ENCODE measurements around the gene ABHD4.
"Not testable (repeated sequence)": the region's sequence is repeated elsewhere in the genome, so short reads cannot be mapped to it uniquely, and the experiment has no call there.

Gene ABHD4

DNA sequence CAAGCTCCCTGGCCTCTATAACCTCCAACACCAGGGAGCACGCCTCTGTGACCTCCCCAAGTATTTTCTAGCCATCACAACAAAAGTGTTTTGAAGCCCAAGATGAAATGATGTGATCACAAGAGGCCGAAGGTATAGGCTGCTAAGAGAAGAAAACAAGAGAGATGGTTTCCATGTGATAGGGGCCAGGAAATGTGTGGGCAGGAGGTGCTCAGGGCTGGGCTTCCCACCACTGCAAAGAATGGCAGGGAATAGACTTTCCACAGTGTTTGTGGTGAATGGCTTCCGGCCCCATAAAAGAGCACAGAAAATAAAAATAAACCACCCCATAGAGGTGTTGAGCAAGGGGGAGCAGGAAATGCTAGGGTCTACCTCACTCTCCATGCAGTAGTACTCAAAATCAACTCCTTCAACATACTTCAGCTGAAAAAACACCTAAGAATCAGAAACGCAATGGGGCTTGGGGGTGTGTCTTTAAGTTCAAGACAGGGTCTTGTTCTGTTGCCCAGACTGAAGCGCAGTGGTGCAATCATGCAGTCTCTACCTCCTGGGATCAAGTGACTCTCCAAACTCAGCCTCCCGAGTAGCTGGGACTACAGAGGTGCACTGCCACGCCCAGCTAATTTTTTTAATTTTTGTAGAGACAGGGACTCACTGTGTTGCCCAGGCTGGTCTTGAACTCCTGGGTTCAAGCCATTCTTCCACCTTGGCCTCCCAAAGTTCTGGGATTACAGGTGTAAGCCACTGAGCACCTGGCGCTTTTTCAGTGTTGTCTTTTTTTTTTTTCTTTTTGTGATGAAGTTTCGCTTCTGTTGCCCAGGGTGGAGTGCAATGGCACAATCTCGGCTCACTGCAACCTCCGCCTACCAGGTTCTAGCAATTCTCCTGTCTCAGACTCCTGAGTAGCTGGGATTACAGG lies 36.2 kb upstream of the ABHD4 start:
- DNase-seq (ENCODE audit: low read depth in 2 of 2): peak in 1 of 2 donors; percentile 69

GRCh38 chr14:22563987-22564386 lies 34.1 kb upstream of the ABHD4 start:
- no peak for DNase-seq (ENCODE audit: low read depth in 2 of 2)

GRCh38 chr14:22564463-22564862 lies 33.6 kb upstream of the ABHD4 start:
- no peak for DNase-seq (ENCODE audit: low read depth in 2 of 2)

DNA sequence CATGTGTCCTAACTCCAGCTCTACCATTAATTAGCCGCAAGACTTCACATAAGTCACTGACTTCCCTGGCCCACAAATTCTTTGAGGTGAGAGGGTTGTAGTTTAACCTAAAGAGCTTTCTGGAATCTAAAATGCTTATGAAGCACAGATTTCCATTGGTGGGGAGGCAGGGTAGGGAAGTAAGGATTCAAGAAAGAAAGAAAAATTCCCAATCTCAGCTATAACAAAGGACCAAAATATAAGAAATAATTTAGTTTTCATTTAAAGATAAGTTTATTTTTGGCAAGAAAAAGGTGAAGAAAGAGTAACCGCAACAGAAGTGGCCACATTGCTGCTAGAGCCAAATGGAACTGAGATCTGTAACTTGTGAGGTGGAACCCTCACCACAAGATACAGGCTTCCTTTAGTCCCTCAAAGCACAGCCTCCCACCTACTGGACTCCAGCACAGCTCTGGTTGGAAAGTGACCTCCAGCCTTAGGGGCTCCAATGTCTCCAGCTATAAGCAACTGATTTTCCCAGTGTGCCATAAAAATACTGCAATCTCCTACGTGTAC lies 32.6 kb upstream of the ABHD4 start:
- DNase-seq (ENCODE audit: low read depth in 2 of 2): no peak

GRCh38 chr14:22566266-22566665 lies 31.8 kb upstream of the ABHD4 start:
- not testable (repeated sequence) for DNase-seq (ENCODE audit: low read depth in 2 of 2)

DNA sequence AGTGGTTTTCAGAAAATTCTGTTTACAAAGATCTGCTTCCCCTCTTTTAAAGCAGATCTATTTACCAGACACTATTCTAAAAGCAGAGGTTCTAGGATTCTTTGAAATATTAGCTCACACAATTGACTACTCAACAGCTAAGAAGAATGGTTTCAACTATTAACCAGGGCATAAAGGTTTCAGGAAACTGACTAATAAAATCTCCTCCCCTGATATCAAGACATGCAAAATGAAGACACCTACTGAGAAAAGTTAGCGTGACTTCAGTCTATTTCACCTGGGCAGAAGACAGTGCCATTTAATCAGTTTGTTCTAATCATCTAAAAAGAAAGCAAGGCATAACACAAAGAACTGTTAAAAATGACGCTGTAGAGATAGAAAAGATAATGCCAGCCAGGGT lies 31.3 kb upstream of the ABHD4 start:
- no peak for DNase-seq (ENCODE audit: low read depth in 2 of 2)

DNA sequence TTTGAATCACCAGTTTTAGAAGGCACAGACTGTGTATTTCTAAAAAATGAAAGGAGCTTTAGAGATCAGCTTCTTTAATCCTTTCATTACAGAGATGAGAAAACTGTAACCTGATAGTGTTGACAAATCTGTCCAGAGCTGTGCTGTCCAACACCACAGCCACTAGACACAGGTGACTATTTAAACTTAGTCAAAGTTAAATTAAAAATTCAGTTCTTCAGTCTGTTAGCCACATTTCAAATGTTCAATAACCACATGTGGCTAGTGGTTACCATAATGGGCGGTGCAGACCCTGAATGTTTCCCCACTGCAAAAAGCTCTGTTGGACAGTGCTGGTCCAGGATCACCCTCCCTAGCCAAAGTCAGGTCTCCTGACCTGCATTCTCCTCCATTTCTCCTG lies 30.7 kb upstream of the ABHD4 start:
- DNase-seq (ENCODE audit: low read depth in 2 of 2): no peak

DNA sequence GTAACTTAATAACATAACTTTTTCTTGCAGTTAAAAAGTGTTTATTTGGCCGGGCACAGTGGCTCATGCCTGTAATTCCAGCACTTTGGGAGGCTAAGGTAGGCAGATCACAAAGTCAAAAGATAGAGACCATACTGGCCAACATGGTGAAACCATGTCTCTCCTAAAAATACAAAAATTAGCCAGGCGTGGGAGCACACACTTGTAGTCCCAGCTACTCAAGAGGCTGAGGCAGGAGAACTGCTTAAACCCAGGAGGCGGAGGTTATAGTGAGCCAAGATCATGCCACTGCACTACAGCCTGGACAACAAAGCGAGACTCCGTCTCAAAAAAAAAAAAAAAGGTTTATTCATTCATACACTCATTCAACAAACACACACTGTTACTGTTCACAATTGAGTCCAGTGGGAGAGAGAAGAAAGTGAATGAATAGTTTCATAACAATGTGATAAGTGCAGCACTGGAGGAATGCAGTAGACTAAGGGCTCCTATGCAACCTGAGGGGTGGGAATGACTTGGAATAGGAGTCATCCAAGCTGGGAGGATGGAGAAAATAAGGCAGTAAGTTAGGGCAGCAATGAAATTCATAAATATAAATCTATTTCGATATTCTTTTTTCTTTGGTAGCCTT lies 28.9 kb upstream of the ABHD4 start:
- no peak for DNase-seq (ENCODE audit: low read depth in 2 of 2)

GRCh38 chr14:22569737-22570131 lies 28.4 kb upstream of the ABHD4 start:
- no peak for DNase-seq (ENCODE audit: low read depth in 2 of 2)

DNA sequence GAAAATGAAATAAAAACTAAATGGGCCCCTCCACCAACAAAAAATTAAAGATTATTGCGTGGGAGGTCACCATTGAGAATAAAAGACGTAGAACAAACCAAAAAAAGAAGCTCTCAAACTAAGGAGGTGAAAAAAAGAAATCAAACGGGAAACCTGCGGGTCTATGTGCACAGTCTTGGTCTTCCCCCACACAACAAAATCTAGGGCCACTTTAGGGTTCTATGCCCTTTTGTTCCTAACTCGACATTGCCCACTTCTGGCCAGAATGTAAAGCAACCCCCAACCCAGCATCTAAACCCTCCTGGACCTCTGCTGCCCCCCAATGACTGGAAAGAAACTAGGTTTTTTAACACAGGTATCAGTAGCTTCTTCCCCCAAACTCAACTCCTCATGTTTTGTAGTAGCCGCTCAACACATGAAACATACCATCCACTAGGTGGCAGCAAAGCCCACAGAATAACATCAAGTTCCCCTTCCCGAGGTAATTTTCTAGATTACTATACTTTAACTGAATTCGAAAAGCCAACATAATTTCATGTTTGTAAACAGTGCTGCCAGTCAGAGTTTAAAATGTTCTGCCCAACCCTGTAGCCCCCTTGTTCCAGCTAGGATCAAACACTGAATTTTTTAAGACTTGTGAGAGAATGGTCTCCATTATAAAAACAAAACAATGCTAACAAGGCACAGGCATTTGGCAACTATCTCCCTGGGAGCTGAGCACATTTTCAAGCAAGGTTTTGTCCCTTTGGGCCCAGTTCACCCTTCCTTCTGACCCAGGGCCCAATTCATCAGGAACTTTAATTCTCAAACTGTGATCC lies 27.8 kb upstream of the ABHD4 start:
- DNase-seq (ENCODE audit: low read depth in 2 of 2): peak in 1 of 2 donors; percentile 71

DNA sequence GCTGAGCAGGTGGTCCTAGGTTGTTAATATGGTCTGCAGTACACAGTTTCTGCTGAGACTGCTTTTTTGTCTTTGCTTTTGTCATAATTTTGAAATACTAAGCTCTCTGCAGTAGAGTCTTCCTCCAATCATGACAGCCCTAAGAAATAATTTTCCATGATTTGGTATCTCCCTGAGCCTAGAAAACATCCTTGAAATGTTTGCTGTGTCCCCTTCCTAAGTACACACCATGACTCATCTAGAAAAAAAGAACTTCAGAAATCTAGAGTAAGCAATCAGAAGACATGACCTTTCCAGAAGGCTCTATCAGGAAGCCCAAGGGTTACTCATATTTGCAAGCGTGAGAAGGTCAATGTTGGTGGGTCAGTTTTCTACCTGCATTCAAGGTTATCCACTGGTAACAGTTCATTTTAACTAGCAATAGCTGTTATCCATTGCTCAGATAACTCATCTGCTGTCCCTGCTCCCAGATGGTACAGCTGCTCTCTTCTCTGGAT lies 25.5 kb upstream of the ABHD4 start:
- no peak for DNase-seq (ENCODE audit: low read depth in 2 of 2)

GRCh38 chr14:22573804-22574203 lies 24.3 kb upstream of the ABHD4 start:
- DNase-seq (ENCODE audit: low read depth in 2 of 2): no peak

DNA sequence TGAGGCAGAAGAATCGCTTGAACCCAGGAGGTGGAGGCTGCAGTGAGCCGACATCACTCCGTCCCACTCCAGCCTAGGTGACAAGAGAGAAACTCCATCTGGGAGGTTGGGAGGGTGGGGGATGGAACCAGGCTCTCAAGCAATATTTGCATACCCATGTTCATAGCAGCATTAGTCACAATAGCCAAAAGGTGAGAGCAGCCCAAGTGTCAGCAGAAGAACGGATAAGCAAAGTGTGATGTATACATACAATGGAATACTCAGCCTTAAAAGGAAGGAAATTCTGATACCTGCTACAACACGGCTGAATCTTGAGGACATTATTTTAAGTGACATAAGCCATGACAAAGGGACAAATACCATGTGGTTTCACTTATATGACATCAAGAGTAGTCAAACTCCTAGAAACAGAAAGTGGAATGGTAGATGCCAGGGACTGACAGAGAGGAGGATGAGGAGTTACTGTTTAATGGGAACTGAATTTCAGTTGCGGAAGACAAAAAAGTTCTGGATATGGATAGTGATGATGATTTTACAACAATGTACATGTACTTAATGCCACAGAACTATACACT lies 20.7 kb upstream of the ABHD4 start:
- DNase-seq (ENCODE audit: low read depth in 2 of 2): no peak

- DNase-seq (ENCODE audit: low read depth in 2 of 2): no peak
These were observed 18.9 kb upstream of the ABHD4 start for GRCh38 chr14:22579236-22579635.

- no peak for DNase-seq (ENCODE audit: low read depth in 2 of 2)
These were observed 18.2 kb upstream of the ABHD4 start for GRCh38 chr14:22579881-22580280.

DNA sequence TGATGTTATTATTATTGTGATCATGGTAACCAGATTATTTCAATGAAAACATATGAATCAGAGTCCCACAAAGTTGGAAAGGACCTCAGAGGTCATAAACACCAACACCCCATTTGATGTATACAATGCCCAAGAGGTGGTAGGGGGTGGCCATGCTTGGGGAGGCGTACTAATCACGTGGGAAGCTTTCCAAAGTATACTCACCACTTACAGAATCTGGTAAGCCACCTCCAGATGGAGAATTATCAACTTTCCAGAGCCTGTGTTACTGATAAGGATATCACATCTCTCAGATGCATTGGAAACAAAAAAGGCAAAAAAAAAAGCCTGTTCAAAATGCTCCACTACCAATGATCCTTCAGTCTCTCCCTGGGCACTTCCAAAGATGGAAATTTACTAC lies 17.5 kb upstream of the ABHD4 start:
- no peak for DNase-seq (ENCODE audit: low read depth in 2 of 2)

DNA sequence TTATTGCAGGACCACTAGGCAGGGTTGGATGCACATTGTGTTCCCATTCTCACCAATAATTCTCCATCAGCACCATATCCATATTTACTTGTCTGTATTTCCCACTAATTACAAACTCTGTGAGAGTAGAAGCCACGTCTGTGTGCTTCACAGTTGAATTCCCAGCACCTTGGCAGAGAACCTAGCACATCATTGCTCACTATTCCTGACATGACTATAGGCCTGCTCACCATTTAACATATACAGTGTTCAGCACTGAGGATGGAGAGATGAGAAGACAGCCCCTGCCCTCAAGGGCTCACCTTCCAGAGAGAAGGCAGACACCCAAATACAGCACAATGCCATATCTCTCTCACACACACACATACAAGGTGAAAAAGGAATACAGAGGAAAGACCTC lies 14.1 kb upstream of the ABHD4 start:
- no peak for DNase-seq (ENCODE audit: low read depth in 2 of 2)

GRCh38 chr14:22587247-22587646 lies 10.9 kb upstream of the ABHD4 start:
- no peak for DNase-seq (ENCODE audit: low read depth in 2 of 2)

DNA sequence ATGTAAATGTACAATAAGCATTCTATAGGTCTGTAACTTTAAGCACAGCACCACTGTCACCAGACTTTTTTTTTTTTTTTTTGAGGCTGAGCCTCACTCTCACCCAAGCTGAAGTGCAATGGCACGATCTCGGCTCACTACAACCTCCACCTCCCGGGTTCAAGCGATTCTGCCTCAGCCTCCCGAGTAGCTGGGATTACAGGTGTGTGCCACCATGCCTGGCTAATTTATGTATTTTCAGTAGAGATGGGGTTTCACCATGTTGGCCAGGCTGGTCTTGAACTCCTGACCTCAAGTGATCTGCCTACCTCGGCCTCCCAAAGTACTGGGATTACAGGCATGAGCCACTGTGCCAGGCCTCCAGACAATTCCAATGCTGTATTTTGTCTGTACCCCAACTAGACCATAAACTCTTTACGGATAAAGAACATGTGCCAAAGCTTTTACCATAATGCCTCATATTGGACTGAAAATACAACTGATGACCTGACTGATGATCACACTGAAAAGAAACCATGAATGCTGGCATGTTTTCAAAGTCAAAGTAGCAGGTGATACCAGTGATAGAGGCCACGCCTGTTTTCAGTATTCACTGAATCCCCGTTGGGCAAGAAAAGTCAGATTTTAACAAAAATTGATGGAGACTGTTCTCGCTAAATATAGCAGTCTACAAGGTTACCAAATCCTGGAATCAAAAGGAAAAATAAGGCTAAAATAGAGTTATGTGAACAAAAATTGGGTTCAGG lies 10.2 kb upstream of the ABHD4 start:
- DNase-seq (ENCODE audit: low read depth in 2 of 2): not testable (repeated sequence)

GRCh38 chr14:22588526-22589095 lies 9.5 kb upstream of the ABHD4 start:
- DNase-seq (ENCODE audit: low read depth in 2 of 2): no peak

Data from stimulated activated CD8-positive, alpha-beta memory T cell treated with anti-CD3 and anti-CD28 coated beads, Interleukin-15, amount 100 ng/mL, for 48 hours (primary cell).